GM12892 (cell line): ENCODE data around the gene CMTM8.

ENCODE experiments used
- POLR2A ChIP-seq: IDR thresholded peaks from 2 replicates; pipeline ENCODE4 v1.6.1; 2011; ENCODE audit warnings: low read depth, low read length, control low read depth
- POLR2AphosphoS5 ChIP-seq: IDR thresholded peaks from 2 replicates; pipeline ENCODE4 v1.6.1; 2011; ENCODE audit warnings: low read depth, low read length, control low read depth
- TAF1 ChIP-seq: IDR thresholded peaks from 2 replicates; pipeline ENCODE4 v1.6.1; 2011; ENCODE audit warnings: low read depth, mild to moderate bottlenecking, control low read depth, low read length, borderline replicate concordance

DNA sequence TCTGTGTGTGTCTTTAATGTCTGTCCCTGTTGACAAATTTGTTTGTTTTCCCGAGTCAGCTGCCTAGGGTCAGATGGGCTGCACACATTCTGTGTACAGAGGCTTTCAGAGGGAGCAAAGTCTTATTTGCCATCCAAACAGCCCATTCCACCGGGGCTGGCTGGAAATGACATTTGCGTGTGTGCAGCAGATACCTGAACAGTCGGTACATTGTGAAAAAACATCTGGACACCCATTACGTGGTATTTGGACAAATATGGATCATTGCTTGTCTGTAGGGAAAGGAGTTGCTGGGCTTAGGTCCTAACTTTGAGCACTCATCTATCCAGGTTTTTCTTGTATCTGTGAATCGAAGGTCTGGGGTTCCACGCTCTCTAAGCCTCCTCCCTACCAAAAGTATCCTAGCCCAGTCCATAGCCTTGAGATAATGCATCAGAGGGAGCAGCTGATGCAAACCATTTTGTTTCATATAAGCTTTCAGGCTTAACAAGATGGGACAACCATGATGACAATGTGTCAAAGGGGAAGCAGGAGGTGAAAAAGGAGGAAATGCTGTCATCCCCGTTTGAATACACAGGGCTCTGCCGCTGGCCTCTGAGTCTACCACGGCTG lies 22.2 kb upstream of the CMTM8 start:
- TF ChIP-seq POLR2A (no peak), POLR2AphosphoS5 (no peak), TAF1 (no peak)
